HCT116 (cell line): Measurements from ENCODE around the gene DAAM1.

Experiments used
- CBX3 ChIP-seq: IDR thresholded peaks from 2 replicates; pipeline ENCODE4 v1.6.1; 2012; ENCODE audit warnings: low read depth
- CEBPB ChIP-seq: IDR thresholded peaks from 2 replicates; pipeline ENCODE4 v1.6.1; 2012; ENCODE audit warnings: low read depth
- CTCF ChIP-seq, 3 experiments: fragments of 200-600 bp in 1 of 3; sonication (generic) in 1 of 3; IDR thresholded peaks in 2 of 3; conservative IDR thresholded peaks in 1 of 3; 2 replicates each; pipeline ENCODE4 v1.5.1; 2012 to 2017; ENCODE audit warnings: low read depth in 2 of 3, low read length in 2 of 3, antibody characterized with exemption in 1 of 3, borderline replicate concordance in 1 of 3, control low read depth in 1 of 3, mild to moderate bottlenecking in 1 of 3, mixed read lengths in 1 of 3, mixed run types in 1 of 3, moderate library complexity in 1 of 3; ENCODE audit not compliant: insufficient read depth in 1 of 3
- EGR1 ChIP-seq: IDR thresholded peaks from 2 replicates; pipeline ENCODE4 v1.6.1; 2012; ENCODE audit warnings: low read depth
- ELF1 ChIP-seq: IDR thresholded peaks from 2 replicates; pipeline ENCODE4 v1.6.1; 2012; ENCODE audit warnings: low read depth, borderline replicate concordance
- EZH2 ChIP-seq: fragments of 200-600 bp; sonication (generic); IDR thresholded peaks from 2 replicates; pipeline ENCODE4 v1.6.1; 2017; ENCODE audit warnings: antibody characterized with exemption, mixed run types
- FOSL1 ChIP-seq: IDR thresholded peaks from 2 replicates; pipeline ENCODE4 v1.6.1; 2012; ENCODE audit warnings: low read depth
- JUND ChIP-seq: IDR thresholded peaks from 2 replicates; pipeline ENCODE4 v1.6.1; 2012
- POLR2A ChIP-seq: IDR thresholded peaks from 2 replicates; pipeline ENCODE4 v1.7.0; 2011; ENCODE audit warnings: borderline replicate concordance; ENCODE audit not compliant: insufficient read depth, insufficient read length; ENCODE audit errors: extremely low read depth
- POLR2AphosphoS5 ChIP-seq: IDR thresholded peaks from 2 replicates; pipeline ENCODE4 v1.6.1; 2011; ENCODE audit warnings: mild to moderate bottlenecking, low read depth, low read length, moderate library complexity
- TF ChIP-seq, protein P1 (sequence below): IDR thresholded peaks from 2 replicates; pipeline ENCODE4 v1.6.1; 2012
- TF ChIP-seq, protein P2 (sequence below): IDR thresholded peaks from 2 replicates; pipeline ENCODE4 v1.6.1; 2012; ENCODE audit warnings: low read depth
- TF ChIP-seq, protein P3 (sequence below): IDR thresholded peaks from 2 replicates; pipeline ENCODE4 v1.6.1; 2011; ENCODE audit warnings: mild to moderate bottlenecking, low read length, moderate library complexity; ENCODE audit not compliant: insufficient replicate concordance; ENCODE audit errors: extremely low read depth

GRCh38 chr14:59229653-59230406 lies 41.4 kb downstream of the DAAM1 start:
- TF ChIP-seq POLR2AphosphoS5 (no peak), CTCF (IDR thresholded peaks at IDR 0.05 in 2 of 3, conservative IDR thresholded peaks at IDR 0.05 in 1 of 3; ENCODE audit: borderline replicate concordance in 1 of 3, insufficient read depth in 1 of 3, low read depth in 2 of 3, low read length in 2 of 3) (no peak), EGR1 (no peak), ELF1 (no peak), CBX3 (no peak), EZH2 (no peak), POLR2A (no peak), CEBPB (no peak), FOSL1 (no peak), JUND (no peak)
- TF ChIP-seq, protein P1, sequence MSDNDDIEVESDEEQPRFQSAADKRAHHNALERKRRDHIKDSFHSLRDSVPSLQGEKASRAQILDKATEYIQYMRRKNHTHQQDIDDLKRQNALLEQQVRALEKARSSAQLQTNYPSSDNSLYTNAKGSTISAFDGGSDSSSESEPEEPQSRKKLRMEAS, result no peak
- TF ChIP-seq, protein P2, sequence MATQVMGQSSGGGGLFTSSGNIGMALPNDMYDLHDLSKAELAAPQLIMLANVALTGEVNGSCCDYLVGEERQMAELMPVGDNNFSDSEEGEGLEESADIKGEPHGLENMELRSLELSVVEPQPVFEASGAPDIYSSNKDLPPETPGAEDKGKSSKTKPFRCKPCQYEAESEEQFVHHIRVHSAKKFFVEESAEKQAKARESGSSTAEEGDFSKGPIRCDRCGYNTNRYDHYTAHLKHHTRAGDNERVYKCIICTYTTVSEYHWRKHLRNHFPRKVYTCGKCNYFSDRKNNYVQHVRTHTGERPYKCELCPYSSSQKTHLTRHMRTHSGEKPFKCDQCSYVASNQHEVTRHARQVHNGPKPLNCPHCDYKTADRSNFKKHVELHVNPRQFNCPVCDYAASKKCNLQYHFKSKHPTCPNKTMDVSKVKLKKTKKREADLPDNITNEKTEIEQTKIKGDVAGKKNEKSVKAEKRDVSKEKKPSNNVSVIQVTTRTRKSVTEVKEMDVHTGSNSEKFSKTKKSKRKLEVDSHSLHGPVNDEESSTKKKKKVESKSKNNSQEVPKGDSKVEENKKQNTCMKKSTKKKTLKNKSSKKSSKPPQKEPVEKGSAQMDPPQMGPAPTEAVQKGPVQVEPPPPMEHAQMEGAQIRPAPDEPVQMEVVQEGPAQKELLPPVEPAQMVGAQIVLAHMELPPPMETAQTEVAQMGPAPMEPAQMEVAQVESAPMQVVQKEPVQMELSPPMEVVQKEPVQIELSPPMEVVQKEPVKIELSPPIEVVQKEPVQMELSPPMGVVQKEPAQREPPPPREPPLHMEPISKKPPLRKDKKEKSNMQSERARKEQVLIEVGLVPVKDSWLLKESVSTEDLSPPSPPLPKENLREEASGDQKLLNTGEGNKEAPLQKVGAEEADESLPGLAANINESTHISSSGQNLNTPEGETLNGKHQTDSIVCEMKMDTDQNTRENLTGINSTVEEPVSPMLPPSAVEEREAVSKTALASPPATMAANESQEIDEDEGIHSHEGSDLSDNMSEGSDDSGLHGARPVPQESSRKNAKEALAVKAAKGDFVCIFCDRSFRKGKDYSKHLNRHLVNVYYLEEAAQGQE, result no peak
- TF ChIP-seq, protein P3, sequence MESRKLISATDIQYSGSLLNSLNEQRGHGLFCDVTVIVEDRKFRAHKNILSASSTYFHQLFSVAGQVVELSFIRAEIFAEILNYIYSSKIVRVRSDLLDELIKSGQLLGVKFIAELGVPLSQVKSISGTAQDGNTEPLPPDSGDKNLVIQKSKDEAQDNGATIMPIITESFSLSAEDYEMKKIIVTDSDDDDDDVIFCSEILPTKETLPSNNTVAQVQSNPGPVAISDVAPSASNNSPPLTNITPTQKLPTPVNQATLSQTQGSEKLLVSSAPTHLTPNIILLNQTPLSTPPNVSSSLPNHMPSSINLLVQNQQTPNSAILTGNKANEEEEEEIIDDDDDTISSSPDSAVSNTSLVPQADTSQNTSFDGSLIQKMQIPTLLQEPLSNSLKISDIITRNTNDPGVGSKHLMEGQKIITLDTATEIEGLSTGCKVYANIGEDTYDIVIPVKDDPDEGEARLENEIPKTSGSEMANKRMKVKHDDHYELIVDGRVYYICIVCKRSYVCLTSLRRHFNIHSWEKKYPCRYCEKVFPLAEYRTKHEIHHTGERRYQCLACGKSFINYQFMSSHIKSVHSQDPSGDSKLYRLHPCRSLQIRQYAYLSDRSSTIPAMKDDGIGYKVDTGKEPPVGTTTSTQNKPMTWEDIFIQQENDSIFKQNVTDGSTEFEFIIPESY, result no peak
